Panc1 (cell line): ENCODE measurements around the gene C12orf75. TPM values are rescaled to one million over a fixed set of nuclear protein-coding genes. Genes with fewer than 3 reads are reported as not detected.

Source experiments
- ATAC-seq: fragments of 200-7000 bp; cut with Tn5 transposase; 2 replicates; pipeline ENCODE4 v1.9.1; 2020; ENCODE audit warnings: mild to moderate bottlenecking, moderate library complexity
- BruUV-seq: library from RNA; stranded (reverse); fragments of 400-500 nt; replicated peaks from 2 replicates; lab custom pipeline; 2021; lab: Mats Ljungman, UMichigan
- CTCF ChIA-PET: fragments of 300-600 bp; sonication (Branson Sonifier 250); formaldehyde crosslinking; loops from one replicate; lab custom pipeline; 2022; ENCODE audit warnings: antibody characterized with exemption; lab: Charles Lee
- POLR2A ChIA-PET: fragments of 300-600 bp; sonication (Branson Sonifier 250); formaldehyde crosslinking; loops from one replicate; lab custom pipeline; 2022; ENCODE audit warnings: antibody characterized with exemption; lab: Charles Lee
- DNase-seq: peaks from one replicate; pipeline ENCODE4 v3.0.0-alpha.2; 2010; ENCODE audit warnings: low read depth, low spot score
- H3K27ac ChIP-seq: 2 replicates; pipeline ENCODE4 v1.5.1; 2011; ENCODE audit warnings: mild to moderate bottlenecking, low read length, inconsistent platforms
- H3K27me3 ChIP-seq: fragments of 200-500 bp; sonication (Bioruptor generic); 2 replicates; pipeline ENCODE4 v1.6.0; 2014; ENCODE audit warnings: low read length, inconsistent platforms; ENCODE audit not compliant: control insufficient read depth, insufficient read depth
- H3K36me3 ChIP-seq: fragments of 200-500 bp; sonication (Bioruptor generic); 2 replicates; pipeline ENCODE4 v1.5.1; 2014; ENCODE audit warnings: inconsistent platforms, mild to moderate bottlenecking, low read length, moderate library complexity; ENCODE audit not compliant: control insufficient read depth, insufficient read depth
- H3K4me1 ChIP-seq: 2 replicates; pipeline ENCODE4 v1.5.1; 2011; ENCODE audit warnings: inconsistent platforms, mild to moderate bottlenecking, low read length, moderate library complexity; ENCODE audit not compliant: control insufficient read depth, insufficient read depth
- H3K4me3 ChIP-seq, 2 experiments: 2 replicates each; pipeline ENCODE4 v1.5.1; 2011 to 2012; ENCODE audit warnings: low read depth in 2 of 2, low read length in 2 of 2, mild to moderate bottlenecking in 2 of 2, inconsistent platforms in 1 of 2, moderate library complexity in 1 of 2
- H3K9me3 ChIP-seq: fragments of 200-500 bp; sonication (Bioruptor generic); 2 replicates; pipeline ENCODE4 v1.5.1; 2014; ENCODE audit warnings: low read depth, mild to moderate bottlenecking, inconsistent platforms, low read length, moderate library complexity; ENCODE audit not compliant: control insufficient read depth, insufficient read depth
- POLR2AphosphoS5 ChIP-seq: IDR thresholded peaks from 2 replicates; pipeline ENCODE4 v1.6.1; 2012; ENCODE audit warnings: mild to moderate bottlenecking, low read depth, low read length, moderate library complexity
- SIN3A ChIP-seq: IDR thresholded peaks from 2 replicates; pipeline ENCODE4 v1.6.1; 2012; ENCODE audit warnings: low read depth, mild to moderate bottlenecking, low read length, moderate library complexity, borderline replicate concordance; ENCODE audit not compliant: insufficient read depth
- TCF7L2 ChIP-seq: IDR thresholded peaks from 2 replicates; pipeline ENCODE4 v1.6.1; 2011; ENCODE audit warnings: mild to moderate bottlenecking, low read depth, low read length, inconsistent platforms
- in situ Hi-C: cut with HindIII; loops from 2 replicates; pipeline ENCODE4 v1.10.0; 2016; ENCODE audit warnings: low sequenced_read_pairs, low pct_unique_long_range_greater_than_20kb
- intact Hi-C: fragments of 100-400 bp; cut with micrococcal nuclease; formaldehyde crosslinking; loops from one replicate; pipeline ENCODE4 v1.10.0; 2022; ENCODE audit not compliant: unreplicated experiment
- total RNA-seq: library from RNA; stranded (reverse); gene quantifications from one replicate; pipeline ENCODE4 v1.2.1, GENCODE V29; 2021; ENCODE audit not compliant: unreplicated experiment
- TF ChIP-seq, protein P1 (sequence below), 2 experiments: IDR thresholded peaks; 2 replicates each; pipeline ENCODE4 v1.6.1; 2011 to 2012; ENCODE audit warnings: low read depth in 2 of 2, control low read depth in 1 of 2, low read length in 1 of 2, mild to moderate bottlenecking in 1 of 2, moderate library complexity in 1 of 2; ENCODE audit not compliant: insufficient read depth in 1 of 2
- TF ChIP-seq, protein P2 (sequence below): fragments of 450-650 bp; IDR thresholded peaks from 2 replicates; pipeline ENCODE4 v1.5.1; 2017; ENCODE audit warnings: mild to moderate bottlenecking

Gene C12orf75
- total RNA-seq, 1 experiment from 2014 or later: 132 TPM

DNA sequence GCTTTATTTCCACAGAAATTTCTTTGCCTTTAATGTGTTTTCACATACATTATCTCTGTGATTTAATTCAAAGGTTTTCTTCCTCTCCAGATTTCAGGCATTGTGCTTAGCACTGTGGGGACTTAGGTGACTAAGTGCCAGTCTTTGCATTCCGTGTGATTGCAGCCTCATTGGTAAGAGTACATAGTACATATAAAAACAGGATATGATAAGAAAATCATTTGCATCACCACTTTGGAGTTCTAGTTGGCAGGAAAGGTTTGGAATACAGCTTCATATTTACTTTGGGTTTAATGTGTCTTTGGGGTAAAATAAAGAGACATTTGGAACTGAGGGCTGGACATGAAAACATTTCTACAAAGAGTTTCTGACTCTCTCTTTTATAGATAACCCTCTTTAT, 37.8 kb upstream of the C12orf75 start:
- in situ Hi-C loops (no loop called here), intact Hi-C loops (no loop called here)
- Histone ChIP-seq H3K27me3 (no peaks in the 10 kb centered on the region; the same call in 1 of the 2 replicates), H3K36me3 (no peaks in the 10 kb centered on the region), H3K27ac (no peak overlapping the region), H3K4me3 (no peak overlapping the region), H3K9me3 (no peaks in the 10 kb centered on the region), H3K4me1 (no peaks in the 10 kb centered on the region)
- ATAC-seq: no peak
- ChIA-PET POLR2A (no interaction called here), CTCF (interaction anchor here (0.5 kb wide), 1 partner anchor 70 kb away, joined by 3 read pairs; no protein-coding TSS in a partner anchor)
- no peak for DNase-seq
- TF ChIP-seq SIN3A: no peak
- TF ChIP-seq, protein P1, sequence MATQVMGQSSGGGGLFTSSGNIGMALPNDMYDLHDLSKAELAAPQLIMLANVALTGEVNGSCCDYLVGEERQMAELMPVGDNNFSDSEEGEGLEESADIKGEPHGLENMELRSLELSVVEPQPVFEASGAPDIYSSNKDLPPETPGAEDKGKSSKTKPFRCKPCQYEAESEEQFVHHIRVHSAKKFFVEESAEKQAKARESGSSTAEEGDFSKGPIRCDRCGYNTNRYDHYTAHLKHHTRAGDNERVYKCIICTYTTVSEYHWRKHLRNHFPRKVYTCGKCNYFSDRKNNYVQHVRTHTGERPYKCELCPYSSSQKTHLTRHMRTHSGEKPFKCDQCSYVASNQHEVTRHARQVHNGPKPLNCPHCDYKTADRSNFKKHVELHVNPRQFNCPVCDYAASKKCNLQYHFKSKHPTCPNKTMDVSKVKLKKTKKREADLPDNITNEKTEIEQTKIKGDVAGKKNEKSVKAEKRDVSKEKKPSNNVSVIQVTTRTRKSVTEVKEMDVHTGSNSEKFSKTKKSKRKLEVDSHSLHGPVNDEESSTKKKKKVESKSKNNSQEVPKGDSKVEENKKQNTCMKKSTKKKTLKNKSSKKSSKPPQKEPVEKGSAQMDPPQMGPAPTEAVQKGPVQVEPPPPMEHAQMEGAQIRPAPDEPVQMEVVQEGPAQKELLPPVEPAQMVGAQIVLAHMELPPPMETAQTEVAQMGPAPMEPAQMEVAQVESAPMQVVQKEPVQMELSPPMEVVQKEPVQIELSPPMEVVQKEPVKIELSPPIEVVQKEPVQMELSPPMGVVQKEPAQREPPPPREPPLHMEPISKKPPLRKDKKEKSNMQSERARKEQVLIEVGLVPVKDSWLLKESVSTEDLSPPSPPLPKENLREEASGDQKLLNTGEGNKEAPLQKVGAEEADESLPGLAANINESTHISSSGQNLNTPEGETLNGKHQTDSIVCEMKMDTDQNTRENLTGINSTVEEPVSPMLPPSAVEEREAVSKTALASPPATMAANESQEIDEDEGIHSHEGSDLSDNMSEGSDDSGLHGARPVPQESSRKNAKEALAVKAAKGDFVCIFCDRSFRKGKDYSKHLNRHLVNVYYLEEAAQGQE (IDR thresholded peaks at IDR 0.05; ENCODE audit: insufficient read depth in 1 of 2, low read depth in 2 of 2, low read length in 1 of 2): no peak
- no peak for TF ChIP-seq TCF7L2
- TF ChIP-seq POLR2AphosphoS5: no peak
- TF ChIP-seq, protein P2, sequence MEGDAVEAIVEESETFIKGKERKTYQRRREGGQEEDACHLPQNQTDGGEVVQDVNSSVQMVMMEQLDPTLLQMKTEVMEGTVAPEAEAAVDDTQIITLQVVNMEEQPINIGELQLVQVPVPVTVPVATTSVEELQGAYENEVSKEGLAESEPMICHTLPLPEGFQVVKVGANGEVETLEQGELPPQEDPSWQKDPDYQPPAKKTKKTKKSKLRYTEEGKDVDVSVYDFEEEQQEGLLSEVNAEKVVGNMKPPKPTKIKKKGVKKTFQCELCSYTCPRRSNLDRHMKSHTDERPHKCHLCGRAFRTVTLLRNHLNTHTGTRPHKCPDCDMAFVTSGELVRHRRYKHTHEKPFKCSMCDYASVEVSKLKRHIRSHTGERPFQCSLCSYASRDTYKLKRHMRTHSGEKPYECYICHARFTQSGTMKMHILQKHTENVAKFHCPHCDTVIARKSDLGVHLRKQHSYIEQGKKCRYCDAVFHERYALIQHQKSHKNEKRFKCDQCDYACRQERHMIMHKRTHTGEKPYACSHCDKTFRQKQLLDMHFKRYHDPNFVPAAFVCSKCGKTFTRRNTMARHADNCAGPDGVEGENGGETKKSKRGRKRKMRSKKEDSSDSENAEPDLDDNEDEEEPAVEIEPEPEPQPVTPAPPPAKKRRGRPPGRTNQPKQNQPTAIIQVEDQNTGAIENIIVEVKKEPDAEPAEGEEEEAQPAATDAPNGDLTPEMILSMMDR: no peak
- no TSS peak for BruUV-seq

DNA sequence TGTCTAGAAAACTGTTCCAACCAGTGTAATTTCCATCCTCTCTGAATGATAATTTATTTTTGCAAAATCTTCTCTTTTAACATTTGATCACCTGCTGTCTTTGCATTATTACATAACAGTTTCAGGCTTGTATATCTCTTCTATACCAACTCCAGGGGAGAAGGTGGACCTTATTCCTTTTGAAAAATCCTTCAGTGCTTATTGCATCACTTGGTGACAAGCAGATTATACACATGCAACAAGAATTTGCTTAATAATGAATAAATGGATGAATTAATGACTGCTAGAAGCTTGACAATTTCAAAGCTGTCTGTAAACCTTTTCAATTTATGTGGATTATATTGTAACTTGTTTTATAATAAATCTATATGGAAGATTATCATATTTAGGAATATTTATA, 37.3 kb upstream of the C12orf75 start:
- no peak overlapping the region for H3K4me3 ChIP-seq
- no peaks in the 10 kb centered on the region; the same call in 1 of the 2 replicates for H3K27me3 ChIP-seq
- intact Hi-C loops (no loop called here), in situ Hi-C loops (no loop called here)
- TF ChIP-seq, protein P1 (IDR thresholded peaks at IDR 0.05; ENCODE audit: insufficient read depth in 1 of 2, low read depth in 2 of 2, low read length in 1 of 2): no peak
- TF ChIP-seq, protein P2: no peak
- no peak for TF ChIP-seq POLR2AphosphoS5
- no peak for TF ChIP-seq TCF7L2
- TF ChIP-seq SIN3A: no peak
- H3K4me1 ChIP-seq: no peaks in the 10 kb centered on the region
- H3K9me3 ChIP-seq: no peaks in the 10 kb centered on the region
- no peak overlapping the region for H3K27ac ChIP-seq
- ATAC-seq (no peak), DNase-seq (no peak)
- POLR2A ChIA-PET: no interaction called here
- H3K36me3 ChIP-seq: no peaks in the 10 kb centered on the region
- CTCF ChIA-PET: interaction anchor here (0.5 kb wide), 1 partner anchor 70 kb away, joined by 3 read pairs; no protein-coding TSS in a partner anchor
- BruUV-seq: no TSS peak
